SK-N-MC (cell line): ENCODE data around the gene TSHB.

ENCODE experiments used
- DNase-seq: peaks from one replicate; pipeline ENCODE4 v3.0.0-alpha.2; 2011; ENCODE audit warnings: low read depth, low spot score
- H3K27ac ChIP-seq: fragments of 200-600 bp; sonication (generic); 2 replicates; pipeline ENCODE4 v1.5.1; 2016; ENCODE audit warnings: mixed run types
- H3K36me3 ChIP-seq: fragments of 200-600 bp; sonication (generic); 2 replicates; pipeline ENCODE4 v1.6.1; 2017; ENCODE audit warnings: antibody characterized with exemption, low read length, mixed read lengths; ENCODE audit not compliant: insufficient read depth
- H3K4me3 ChIP-seq: fragments of 200-600 bp; sonication (generic); 2 replicates; pipeline ENCODE4 v1.5.1; 2016
- H3K9ac ChIP-seq: fragments of 200-600 bp; sonication (generic); 2 replicates; pipeline ENCODE4 v1.8.0; 2017; ENCODE audit warnings: mixed run types, mixed read lengths; ENCODE audit not compliant: insufficient read length
- H3K9me3 ChIP-seq: fragments of 200-600 bp; sonication (generic); 2 replicates; pipeline ENCODE4 v1.6.1; 2017; ENCODE audit warnings: low read depth, mild to moderate bottlenecking, antibody characterized with exemption, low read length, moderate library complexity, mixed read lengths
- EZH2 ChIP-seq: fragments of 200-600 bp; sonication (generic); IDR thresholded peaks from one replicate; pipeline ENCODE4 v1.6.1; 2017; ENCODE audit warnings: antibody characterized with exemption
- FOXP2 ChIP-seq: optimal IDR thresholded peaks from 2 replicates; pipeline ENCODE3; 2011; ENCODE audit warnings: mild to moderate bottlenecking, moderate library complexity; ENCODE audit not compliant: insufficient read depth; ENCODE audit errors: extremely low read length, control extremely low read depth
- POLR2AphosphoS5 ChIP-seq: IDR thresholded peaks from 2 replicates; pipeline ENCODE4 v1.6.1; 2012; ENCODE audit warnings: mild to moderate bottlenecking, low read depth, low read length, borderline replicate concordance

Gene TSHB

DNA sequence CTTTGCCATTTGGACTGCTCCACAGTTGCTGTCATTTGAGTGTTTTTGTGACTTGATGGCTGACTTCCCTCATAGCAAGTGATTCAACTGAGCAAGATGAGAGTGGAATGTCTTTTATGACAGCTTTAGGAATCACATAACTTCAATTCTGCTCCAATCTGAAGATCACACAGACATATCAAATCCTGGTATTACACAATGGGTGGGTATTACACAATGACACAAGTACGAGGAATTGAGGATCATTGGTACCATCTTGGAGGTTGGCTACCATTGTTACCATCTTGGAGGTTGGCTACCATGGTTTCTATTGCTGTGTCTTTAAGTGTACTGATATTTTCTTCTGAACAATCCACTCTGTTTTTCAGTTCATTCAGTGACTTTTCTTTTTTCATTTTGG, 8.5 kb upstream of the TSHB start:
- no peaks in the 10 kb centered on the region for H3K9me3 ChIP-seq
- no peak overlapping the region for H3K9ac ChIP-seq
- no peak for DNase-seq
- H3K36me3 ChIP-seq, result no peaks in the 10 kb centered on the region
- TF ChIP-seq POLR2AphosphoS5 (no peak), FOXP2 (no peak), EZH2 (no peak)
- H3K27ac ChIP-seq, result no peak overlapping the region
- no peak overlapping the region for H3K4me3 ChIP-seq

DNA sequence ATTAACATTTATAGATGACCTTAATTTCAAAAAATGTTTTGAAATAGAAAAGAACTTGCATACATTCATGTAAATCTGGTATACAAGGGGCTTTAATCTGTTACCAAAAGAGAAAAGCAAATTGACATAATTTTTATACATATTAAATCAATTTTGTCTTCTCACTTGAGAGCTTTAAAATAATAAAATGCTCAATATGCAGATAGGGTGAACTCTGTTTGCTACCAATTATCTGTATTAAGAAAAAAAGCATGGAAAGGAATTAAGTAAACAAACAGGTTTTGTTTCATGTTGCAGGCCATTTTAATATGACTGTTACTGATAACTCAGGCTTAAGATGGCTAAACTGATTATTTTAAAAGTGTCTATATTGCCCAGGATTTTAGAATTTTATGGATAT, 6.0 kb upstream of the TSHB start:
- Histone ChIP-seq H3K36me3 (no peaks in the 10 kb centered on the region), H3K9me3 (no peaks in the 10 kb centered on the region), H3K4me3 (no peak overlapping the region), H3K27ac (no peak overlapping the region), H3K9ac (no peak overlapping the region)
- no peak for DNase-seq
- TF ChIP-seq POLR2AphosphoS5 (no peak), EZH2 (no peak), FOXP2 (no peak)

DNA sequence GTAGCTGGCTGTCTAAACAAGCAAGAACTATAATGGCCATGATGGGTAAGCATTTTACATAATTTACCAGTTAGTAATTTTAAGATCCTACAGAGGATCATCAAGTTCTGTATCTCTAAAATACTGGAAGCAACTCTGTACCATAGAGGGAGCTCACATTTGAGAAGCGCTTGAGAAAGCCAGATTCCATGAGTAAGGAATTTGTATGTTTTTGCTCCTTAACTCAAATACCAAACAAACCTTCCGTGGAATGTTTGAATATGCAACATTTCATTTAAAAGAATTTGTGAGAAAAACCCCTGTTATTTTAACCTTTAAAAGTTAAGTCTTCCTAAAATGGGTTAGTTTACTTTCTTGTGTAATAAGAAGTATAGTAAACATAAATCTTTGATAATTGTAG, 2.0 kb downstream of the TSHB start:
- no peak overlapping the region for H3K9ac ChIP-seq
- no peak for DNase-seq
- no peak for TF ChIP-seq FOXP2
- TF ChIP-seq EZH2, result no peak
- no peak for TF ChIP-seq POLR2AphosphoS5
- no peak overlapping the region for H3K27ac ChIP-seq
- no peak overlapping the region for H3K4me3 ChIP-seq
- no peaks in the 10 kb centered on the region for H3K36me3 ChIP-seq
- no peaks in the 10 kb centered on the region for H3K9me3 ChIP-seq

DNA sequence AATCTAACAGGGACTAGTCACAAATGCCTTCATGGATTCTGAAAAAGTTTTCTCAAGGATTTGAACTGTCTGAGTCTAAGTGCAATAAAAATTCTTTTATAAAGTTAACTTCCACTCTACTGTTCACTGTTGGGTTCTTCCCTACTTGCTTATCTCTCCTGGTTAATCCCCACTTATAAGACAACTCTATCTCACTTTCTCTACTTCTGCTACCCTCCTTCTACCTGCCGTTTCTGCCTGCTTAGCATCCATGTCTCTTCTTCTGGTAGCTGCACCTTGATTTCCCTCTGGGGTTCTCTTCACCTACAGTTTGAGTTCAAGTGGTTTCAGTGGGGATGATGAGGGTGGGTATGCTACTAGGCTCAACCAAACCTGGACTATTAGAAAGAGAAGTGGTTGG, 6.0 kb downstream of the TSHB start:
- Histone ChIP-seq H3K4me3 (no peak overlapping the region), H3K9ac (no peak overlapping the region)
- no peak for TF ChIP-seq FOXP2
- TF ChIP-seq EZH2, result no peak
- TF ChIP-seq POLR2AphosphoS5, result no peak

DNA sequence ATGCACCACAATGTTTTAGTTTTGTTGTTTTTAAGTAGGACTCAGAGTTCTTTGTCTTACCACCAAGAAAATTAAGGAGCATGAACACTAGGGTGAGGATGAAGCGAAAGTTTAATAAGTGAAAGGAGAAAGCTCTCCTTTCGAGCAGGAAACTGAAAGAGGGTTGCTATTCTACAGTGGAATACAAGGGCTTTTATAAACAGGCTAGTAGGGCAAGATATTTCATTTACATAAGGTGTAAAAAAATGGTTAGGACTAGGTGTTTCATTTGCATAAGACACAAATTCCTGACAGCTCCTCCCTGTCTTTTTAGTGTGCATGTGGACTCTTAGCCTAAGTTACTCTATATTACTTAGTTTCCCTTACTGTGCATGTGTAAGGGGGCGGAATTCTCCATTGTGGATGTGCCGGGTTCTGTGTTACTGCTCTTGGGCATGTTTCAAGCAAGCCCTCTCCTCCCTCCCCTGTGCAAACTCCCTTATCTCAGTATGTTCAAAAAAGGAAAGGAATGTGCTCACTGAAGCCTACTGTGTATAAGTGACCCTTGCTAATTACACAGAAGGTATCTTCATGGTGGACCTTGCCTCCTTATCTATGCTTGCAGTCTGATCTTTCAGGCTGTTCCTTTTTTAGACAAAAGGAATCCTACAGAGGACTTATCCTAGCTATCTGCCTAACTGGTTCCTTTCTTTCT, 7.3 kb downstream of the TSHB start:
- H3K9me3 ChIP-seq, result no peaks in the 10 kb centered on the region
- TF ChIP-seq POLR2AphosphoS5 (no peak), EZH2 (no peak), FOXP2 (no peak)

More for the DNA sequence above, 6.0 kb downstream of the TSHB start:
- H3K27ac ChIP-seq, result no peak overlapping the region
- DNase-seq, result no peak
- H3K9me3 ChIP-seq, result no peaks in the 10 kb centered on the region
- no peaks in the 10 kb centered on the region for H3K36me3 ChIP-seq

DNA sequence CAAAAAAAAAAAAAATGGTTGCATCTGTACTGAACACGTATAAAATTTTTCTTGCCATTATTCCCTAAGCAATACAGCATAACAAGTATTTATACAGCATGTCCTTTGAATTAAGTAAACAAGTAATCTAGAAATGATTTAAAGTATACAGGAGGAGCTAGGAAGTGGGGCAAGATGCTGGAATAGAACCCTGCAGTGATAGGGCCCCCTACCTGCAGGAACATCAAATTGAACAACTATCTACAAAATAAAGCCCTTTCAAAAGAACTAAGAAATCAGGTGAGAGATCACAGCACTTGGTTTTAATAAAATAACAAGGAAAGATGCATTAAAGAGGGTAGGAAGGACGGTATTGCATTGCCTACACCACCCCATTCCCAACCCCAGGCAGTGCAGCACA, 10.9 kb downstream of the TSHB start:
- no peaks in the 10 kb centered on the region for H3K36me3 ChIP-seq
- no peak overlapping the region for H3K4me3 ChIP-seq
- DNase-seq, result no peak
- H3K9ac ChIP-seq, result no peak overlapping the region
- no peak overlapping the region for H3K27ac ChIP-seq
- no peaks in the 10 kb centered on the region for H3K9me3 ChIP-seq
- no peak for TF ChIP-seq FOXP2
- TF ChIP-seq POLR2AphosphoS5, result no peak
- no peak for TF ChIP-seq EZH2

More for the DNA sequence above, 7.3 kb downstream of the TSHB start:
- DNase-seq, result no peak
- Histone ChIP-seq H3K4me3 (no peak overlapping the region), H3K27ac (no peak overlapping the region), H3K9ac (no peak overlapping the region), H3K36me3 (no peaks in the 10 kb centered on the region)

DNA sequence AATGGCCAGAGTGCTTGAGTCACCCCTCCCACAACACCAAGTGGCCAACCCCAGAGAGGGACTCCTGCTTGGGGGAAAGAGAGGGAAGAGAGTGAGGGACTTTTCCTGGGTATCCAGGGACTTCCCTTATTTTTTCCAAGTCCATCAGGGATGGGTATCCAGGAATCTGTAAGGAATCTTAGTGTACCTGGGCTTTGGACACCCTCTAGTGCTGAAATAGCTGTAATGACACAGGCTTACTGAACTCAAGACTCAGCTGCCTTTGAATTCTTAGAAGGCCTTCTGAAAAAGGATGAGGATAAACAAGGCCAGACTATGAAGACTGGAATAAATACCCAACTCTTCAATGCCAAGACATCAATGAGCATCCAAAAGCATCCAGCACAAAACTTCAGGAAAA, 12.0 kb downstream of the TSHB start:
- Histone ChIP-seq H3K36me3 (0 out of 2 replicates have a peak, but pooled peaks cover 7% of the 10 kb centered on the region), H3K9me3 (peaks cover 5% of the 10 kb centered on the region; the same call in 1 of the 2 replicates), H3K4me3 (no peak overlapping the region), H3K9ac (no peak overlapping the region), H3K27ac (no peak overlapping the region)
- TF ChIP-seq FOXP2 (no peak), POLR2AphosphoS5 (no peak), EZH2 (no peak)
- DNase-seq, result no peak

DNA sequence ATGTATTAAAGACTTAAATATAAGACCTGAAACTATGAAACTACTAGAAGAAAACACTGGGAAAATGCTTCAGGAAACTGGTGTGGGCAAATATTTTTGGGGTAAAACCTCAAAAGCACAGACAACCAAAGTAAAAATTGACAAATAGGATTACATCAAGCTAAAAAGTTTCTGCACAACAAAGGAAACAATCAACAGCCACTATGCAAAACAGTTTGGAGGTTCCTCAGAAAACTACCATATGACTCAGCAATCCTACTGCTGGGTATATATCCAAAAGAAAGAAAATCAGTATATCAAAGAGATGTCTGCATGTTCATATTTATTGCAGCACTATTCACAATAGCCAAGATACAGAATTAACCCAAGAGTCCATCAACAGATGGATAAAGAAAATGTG, 17.1 kb downstream of the TSHB start:
- no peak for TF ChIP-seq FOXP2
- no peak for TF ChIP-seq EZH2
- no peak for TF ChIP-seq POLR2AphosphoS5
- H3K9ac ChIP-seq, result no peak overlapping the region
- H3K27ac ChIP-seq, result no peak overlapping the region
- H3K4me3 ChIP-seq, result no peak overlapping the region
- H3K36me3 ChIP-seq, result 0 out of 2 replicates have a peak, but pooled peaks cover 12% of the 10 kb centered on the region
- H3K9me3 ChIP-seq, result peaks cover 9% of the 10 kb centered on the region; the same call in 1 of the 2 replicates
- no peak for DNase-seq

DNA sequence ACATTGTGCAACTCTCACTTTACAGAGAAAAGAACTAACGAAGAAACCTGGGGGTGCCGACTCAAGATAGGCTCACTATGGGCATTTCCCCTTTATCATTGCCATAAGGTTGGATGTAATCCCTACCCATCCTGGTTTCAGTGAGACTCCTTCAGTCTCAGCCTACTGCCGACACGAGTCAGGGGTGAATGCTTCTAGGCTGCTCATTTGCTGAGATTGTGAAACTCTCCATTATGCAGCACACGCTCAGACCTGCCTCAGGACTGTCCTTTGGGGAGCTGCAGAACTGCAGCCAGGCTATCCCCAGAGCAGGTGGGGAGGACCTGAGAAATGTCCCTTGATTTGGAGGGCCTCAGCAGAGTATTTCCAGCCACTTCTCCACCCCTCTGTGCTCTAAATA, 22.2 kb downstream of the TSHB start:
- no peak for DNase-seq
- no peak overlapping the region for H3K9ac ChIP-seq
- 0 out of 2 replicates have a peak, but pooled peaks cover 3% of the 10 kb centered on the region for H3K36me3 ChIP-seq
- no peak overlapping the region for H3K4me3 ChIP-seq
- no peak overlapping the region for H3K27ac ChIP-seq
- TF ChIP-seq FOXP2 (no peak), POLR2AphosphoS5 (no peak), EZH2 (no peak)
- peaks cover 2% of the 10 kb centered on the region; the same call in 1 of the 2 replicates for H3K9me3 ChIP-seq
